HepG2 (cell line): ENCODE measurements around the gene MROH2A. TPM values are rescaled to one million over a fixed set of nuclear protein-coding genes. Genes with fewer than 3 reads are reported as not detected.

Experiments used
- EZH2 ChIP-seq: conservative IDR thresholded peaks from 2 replicates; pipeline ENCODE4 v1.6.1; 2012; ENCODE audit warnings: mild to moderate bottlenecking, low read depth, low read length, moderate library complexity
- MAF1 ChIP-seq: sonication (generic); formaldehyde crosslinking; IDR thresholded peaks from 2 replicates; pipeline ENCODE4 v1.5.0; 2020; ENCODE audit warnings: missing genetic modification reagents, borderline replicate concordance
- NR2C2 ChIP-seq: sonication (generic); formaldehyde crosslinking; IDR thresholded peaks from 2 replicates; pipeline ENCODE4 v1.4.0; 2020; ENCODE audit warnings: missing genetic modification reagents, mild to moderate bottlenecking, moderate library complexity, borderline replicate concordance
- SALL2 ChIP-seq: sonication (generic); formaldehyde crosslinking; IDR thresholded peaks from 2 replicates; pipeline ENCODE4 v1.8.1; 2023; ENCODE audit warnings: mild to moderate bottlenecking, missing genetic modification reagents, inconsistent platforms
- ZNF160 ChIP-seq: sonication (generic); formaldehyde crosslinking; IDR thresholded peaks from 2 replicates; pipeline ENCODE4 v1.8.0; 2022; ENCODE audit warnings: mild to moderate bottlenecking, inconsistent platforms, missing genetic modification reagents
- ZNF296 ChIP-seq: sonication (generic); formaldehyde crosslinking; conservative IDR thresholded peaks from 2 replicates; pipeline ENCODE4 v1.5.0; 2020; ENCODE audit warnings: mild to moderate bottlenecking, missing genetic modification reagents
- ZNF432 ChIP-seq: sonication (generic); formaldehyde crosslinking; IDR thresholded peaks from 2 replicates; pipeline ENCODE4 v1.5.0; 2020; ENCODE audit warnings: missing genetic modification reagents, mild to moderate bottlenecking, borderline replicate concordance
- ZNF567 ChIP-seq: sonication (generic); formaldehyde crosslinking; IDR thresholded peaks from 2 replicates; pipeline ENCODE4 v1.8.1; 2023; ENCODE audit warnings: mild to moderate bottlenecking, missing genetic modification reagents, borderline replicate concordance
- polyA plus RNA-seq, 8 experiments: library from polyadenylated mRNA; depleted of rRNA in 3 of 8; stranded (reverse) in 7 of 8; unstranded in 1 of 8; fragments of >200 nt; fragmentation: Illumina TruSeq in 4 of 8; extraction: Trizol in 4 of 8; gene quantifications; 2 replicates each; pipeline versions ENCODE4 v1.2.1 to v1.2.3, GENCODE V29; 2011 to 2016; ENCODE audit warnings: low read depth in 4 of 8, missing spikeins in 1 of 8, mixed read lengths in 1 of 8; ENCODE audit not compliant: insufficient read depth in 1 of 8
- total RNA-seq, 5 experiments: library from RNA; depleted of rRNA; stranded (reverse); fragments of >200 nt; fragmentation: Illumina TruSeq; extraction: Trizol; gene quantifications; 2 replicates each; pipeline ENCODE4 v1.2.3, GENCODE V29; 2016; ENCODE audit warnings: low read depth in 1 of 5
- TF ChIP-seq, protein P1 (sequence below): sonication (generic); formaldehyde crosslinking; IDR thresholded peaks from 2 replicates; pipeline ENCODE4 v1.4.0; 2020; ENCODE audit warnings: missing genetic modification reagents, low read depth, mild to moderate bottlenecking, borderline replicate concordance
- TF ChIP-seq, protein P2 (sequence below): sonication (generic); formaldehyde crosslinking; IDR thresholded peaks from 2 replicates; pipeline ENCODE4 v1.4.0; 2020; ENCODE audit warnings: missing genetic modification reagents, mild to moderate bottlenecking, borderline replicate concordance
- TF ChIP-seq, protein P3 (sequence below): sonication (generic); formaldehyde crosslinking; IDR thresholded peaks from 2 replicates; pipeline ENCODE4 v1.8.1; 2023; ENCODE audit warnings: mild to moderate bottlenecking, inconsistent platforms, moderate library complexity, missing genetic modification reagents, borderline replicate concordance
- TF ChIP-seq, protein P4 (sequence below): sonication (generic); formaldehyde crosslinking; IDR thresholded peaks from 2 replicates; pipeline ENCODE4 v1.4.0; 2020; ENCODE audit warnings: missing genetic modification reagents
- TF ChIP-seq, protein P5 (sequence below): sonication (generic); formaldehyde crosslinking; IDR thresholded peaks from 2 replicates; pipeline ENCODE4 v1.5.0; 2020; ENCODE audit warnings: mild to moderate bottlenecking, missing genetic modification reagents

Gene MROH2A
- total and polyA plus RNA-seq, 2 of the 13 experiments (the other 11 are each of a cell fraction or from before 2014, with no cell fraction given), result 0.03 to 0.04 TPM

DNA sequence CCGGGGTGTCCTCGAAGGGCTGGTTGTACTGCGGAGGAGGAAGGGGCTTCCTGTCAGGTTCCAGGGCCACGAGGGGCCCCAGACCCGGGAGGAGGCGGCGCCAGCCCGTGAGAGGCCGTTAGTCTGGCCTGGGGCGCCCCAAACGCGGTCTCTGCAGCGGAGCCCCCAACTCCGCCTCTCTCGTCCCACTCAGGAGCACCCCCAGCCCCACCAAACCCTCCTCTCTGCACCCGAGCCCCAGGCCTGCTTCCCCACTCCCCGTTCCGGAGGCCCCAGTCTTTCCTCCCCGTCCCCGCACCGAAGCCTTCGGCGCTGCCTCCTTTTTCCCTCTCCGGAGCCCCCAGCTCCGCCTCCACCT is 75.7 kb downstream of the MROH2A start (continued):
- TF ChIP-seq, protein P1, sequence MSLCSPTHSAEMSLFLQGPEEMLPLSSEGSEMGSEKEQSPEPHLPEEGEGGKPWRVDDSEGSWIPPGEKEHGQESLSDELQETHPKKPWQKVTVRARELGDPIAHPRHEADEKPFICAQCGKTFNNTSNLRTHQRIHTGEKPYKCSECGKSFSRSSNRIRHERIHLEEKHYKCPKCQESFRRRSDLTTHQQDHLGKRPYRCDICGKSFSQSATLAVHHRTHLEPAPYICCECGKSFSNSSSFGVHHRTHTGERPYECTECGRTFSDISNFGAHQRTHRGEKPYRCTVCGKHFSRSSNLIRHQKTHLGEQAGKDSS (CRISPR knock-in tag), result no peak
- TF ChIP-seq MAF1 (CRISPR knock-in tag) (no peak), EZH2 (no peak), ZNF296 (0 out of 2 replicates have a peak, but pooled peaks have one; percentile 72), ZNF567 (CRISPR knock-in tag) (no peak), SALL2 (CRISPR knock-in tag) (no peak), NR2C2 (CRISPR knock-in tag) (peak; percentile 16; the same call in 1 of the 2 replicates), ZNF160 (CRISPR knock-in tag) (no peak), ZNF432 (CRISPR knock-in tag) (no peak)
- TF ChIP-seq, protein P2, sequence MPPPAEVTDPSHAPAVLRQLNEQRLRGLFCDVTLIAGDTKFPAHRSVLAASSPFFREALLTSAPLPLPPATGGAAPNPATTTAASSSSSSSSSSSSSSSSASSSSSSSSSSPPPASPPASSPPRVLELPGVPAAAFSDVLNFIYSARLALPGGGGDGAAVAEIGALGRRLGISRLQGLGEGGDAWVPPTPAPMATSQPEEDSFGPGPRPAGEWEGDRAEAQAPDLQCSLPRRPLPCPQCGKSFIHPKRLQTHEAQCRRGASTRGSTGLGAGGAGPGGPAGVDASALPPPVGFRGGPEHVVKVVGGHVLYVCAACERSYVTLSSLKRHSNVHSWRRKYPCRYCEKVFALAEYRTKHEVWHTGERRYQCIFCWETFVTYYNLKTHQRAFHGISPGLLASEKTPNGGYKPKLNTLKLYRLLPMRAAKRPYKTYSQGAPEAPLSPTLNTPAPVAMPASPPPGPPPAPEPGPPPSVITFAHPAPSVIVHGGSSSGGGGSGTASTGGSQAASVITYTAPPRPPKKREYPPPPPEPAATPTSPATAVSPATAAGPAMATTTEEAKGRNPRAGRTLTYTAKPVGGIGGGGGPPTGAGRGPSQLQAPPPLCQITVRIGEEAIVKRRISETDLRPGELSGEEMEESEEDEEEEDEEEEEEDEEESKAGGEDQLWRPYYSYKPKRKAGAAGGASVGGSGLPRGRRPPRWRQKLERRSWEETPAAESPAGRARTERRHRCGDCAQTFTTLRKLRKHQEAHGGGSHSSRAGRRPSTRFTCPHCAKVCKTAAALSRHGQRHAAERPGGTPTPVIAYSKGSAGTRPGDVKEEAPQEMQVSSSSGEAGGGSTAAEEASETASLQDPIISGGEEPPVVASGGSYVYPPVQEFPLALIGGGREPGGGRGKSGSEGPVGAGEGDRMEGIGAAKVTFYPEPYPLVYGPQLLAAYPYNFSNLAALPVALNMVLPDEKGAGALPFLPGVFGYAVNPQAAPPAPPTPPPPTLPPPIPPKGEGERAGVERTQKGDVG (CRISPR knock-in tag), result no peak
- TF ChIP-seq, protein P3, sequence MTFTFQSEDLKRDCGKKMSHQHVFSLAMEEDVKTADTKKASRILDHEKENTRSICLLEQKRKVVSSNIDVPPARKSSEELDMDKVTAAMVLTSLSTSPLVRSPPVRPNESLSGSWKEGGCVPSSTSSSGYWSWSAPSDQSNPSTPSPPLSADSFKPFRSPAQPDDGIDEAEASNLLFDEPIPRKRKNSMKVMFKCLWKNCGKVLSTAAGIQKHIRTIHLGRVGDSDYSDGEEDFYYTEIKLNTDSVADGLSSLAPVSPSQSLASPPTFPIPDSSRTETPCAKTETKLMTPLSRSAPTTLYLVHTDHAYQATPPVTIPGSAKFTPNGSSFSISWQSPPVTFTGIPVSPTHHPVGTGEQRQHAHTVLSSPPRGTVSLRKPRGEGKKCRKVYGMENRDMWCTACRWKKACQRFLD (CRISPR knock-in tag), result 0 out of 2 replicates have a peak, but pooled peaks have one; percentile 0
- TF ChIP-seq, protein P4, sequence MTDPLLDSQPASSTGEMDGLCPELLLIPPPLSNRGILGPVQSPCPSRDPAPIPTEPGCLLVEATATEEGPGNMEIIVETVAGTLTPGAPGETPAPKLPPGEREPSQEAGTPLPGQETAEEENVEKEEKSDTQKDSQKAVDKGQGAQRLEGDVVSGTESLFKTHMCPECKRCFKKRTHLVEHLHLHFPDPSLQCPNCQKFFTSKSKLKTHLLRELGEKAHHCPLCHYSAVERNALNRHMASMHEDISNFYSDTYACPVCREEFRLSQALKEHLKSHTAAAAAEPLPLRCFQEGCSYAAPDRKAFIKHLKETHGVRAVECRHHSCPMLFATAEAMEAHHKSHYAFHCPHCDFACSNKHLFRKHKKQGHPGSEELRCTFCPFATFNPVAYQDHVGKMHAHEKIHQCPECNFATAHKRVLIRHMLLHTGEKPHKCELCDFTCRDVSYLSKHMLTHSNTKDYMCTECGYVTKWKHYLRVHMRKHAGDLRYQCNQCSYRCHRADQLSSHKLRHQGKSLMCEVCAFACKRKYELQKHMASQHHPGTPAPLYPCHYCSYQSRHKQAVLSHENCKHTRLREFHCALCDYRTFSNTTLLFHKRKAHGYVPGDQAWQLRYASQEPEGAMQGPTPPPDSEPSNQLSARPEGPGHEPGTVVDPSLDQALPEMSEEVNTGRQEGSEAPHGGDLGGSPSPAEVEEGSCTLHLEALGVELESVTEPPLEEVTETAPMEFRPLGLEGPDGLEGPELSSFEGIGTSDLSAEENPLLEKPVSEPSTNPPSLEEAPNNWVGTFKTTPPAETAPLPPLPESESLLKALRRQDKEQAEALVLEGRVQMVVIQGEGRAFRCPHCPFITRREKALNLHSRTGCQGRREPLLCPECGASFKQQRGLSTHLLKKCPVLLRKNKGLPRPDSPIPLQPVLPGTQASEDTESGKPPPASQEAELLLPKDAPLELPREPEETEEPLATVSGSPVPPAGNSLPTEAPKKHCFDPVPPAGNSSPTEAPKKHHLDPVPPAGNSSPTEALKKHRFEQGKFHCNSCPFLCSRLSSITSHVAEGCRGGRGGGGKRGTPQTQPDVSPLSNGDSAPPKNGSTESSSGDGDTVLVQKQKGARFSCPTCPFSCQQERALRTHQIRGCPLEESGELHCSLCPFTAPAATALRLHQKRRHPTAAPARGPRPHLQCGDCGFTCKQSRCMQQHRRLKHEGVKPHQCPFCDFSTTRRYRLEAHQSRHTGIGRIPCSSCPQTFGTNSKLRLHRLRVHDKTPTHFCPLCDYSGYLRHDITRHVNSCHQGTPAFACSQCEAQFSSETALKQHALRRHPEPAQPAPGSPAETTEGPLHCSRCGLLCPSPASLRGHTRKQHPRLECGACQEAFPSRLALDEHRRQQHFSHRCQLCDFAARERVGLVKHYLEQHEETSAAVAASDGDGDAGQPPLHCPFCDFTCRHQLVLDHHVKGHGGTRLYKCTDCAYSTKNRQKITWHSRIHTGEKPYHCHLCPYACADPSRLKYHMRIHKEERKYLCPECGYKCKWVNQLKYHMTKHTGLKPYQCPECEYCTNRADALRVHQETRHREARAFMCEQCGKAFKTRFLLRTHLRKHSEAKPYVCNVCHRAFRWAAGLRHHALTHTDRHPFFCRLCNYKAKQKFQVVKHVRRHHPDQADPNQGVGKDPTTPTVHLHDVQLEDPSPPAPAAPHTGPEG (CRISPR knock-in tag), result 0 out of 2 replicates have a peak, but pooled peaks have one; percentile 5
- TF ChIP-seq, protein P5, sequence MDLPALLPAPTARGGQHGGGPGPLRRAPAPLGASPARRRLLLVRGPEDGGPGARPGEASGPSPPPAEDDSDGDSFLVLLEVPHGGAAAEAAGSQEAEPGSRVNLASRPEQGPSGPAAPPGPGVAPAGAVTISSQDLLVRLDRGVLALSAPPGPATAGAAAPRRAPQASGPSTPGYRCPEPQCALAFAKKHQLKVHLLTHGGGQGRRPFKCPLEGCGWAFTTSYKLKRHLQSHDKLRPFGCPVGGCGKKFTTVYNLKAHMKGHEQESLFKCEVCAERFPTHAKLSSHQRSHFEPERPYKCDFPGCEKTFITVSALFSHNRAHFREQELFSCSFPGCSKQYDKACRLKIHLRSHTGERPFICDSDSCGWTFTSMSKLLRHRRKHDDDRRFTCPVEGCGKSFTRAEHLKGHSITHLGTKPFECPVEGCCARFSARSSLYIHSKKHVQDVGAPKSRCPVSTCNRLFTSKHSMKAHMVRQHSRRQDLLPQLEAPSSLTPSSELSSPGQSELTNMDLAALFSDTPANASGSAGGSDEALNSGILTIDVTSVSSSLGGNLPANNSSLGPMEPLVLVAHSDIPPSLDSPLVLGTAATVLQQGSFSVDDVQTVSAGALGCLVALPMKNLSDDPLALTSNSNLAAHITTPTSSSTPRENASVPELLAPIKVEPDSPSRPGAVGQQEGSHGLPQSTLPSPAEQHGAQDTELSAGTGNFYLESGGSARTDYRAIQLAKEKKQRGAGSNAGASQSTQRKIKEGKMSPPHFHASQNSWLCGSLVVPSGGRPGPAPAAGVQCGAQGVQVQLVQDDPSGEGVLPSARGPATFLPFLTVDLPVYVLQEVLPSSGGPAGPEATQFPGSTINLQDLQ (CRISPR knock-in tag), result 0 out of 2 replicates have a peak, but pooled peaks have one; percentile 34
